ENCODE results near the gene NCOA1. TPM values are rescaled to one million over a fixed set of nuclear protein-coding genes. Genes with fewer than 3 reads are reported as not detected.
"Not testable (repeated sequence)": the region's sequence is repeated elsewhere in the genome, so short reads cannot be mapped to it uniquely, and the experiment has no call there.

NCOA1 gene
- total RNA-seq, 4 donors from 2014 or later, result 41.3 to 69.6 (median 54.8) TPM

GRCh38 chr2:24527536-24527935, 36.5 kb downstream of the NCOA1 start:
- H3K27ac ChIP-seq, result no peak overlapping the region
- no peak for DNase-seq
- H3K27me3 ChIP-seq, result no peaks in the 10 kb centered on the region
- H3K9me3 ChIP-seq, result peaks cover 0 to 4% (median under 1%) of the 10 kb centered on the region in 4 donors
- H3K4me1 ChIP-seq, result no peaks in the 10 kb centered on the region
- TF ChIP-seq CTCF (IDR thresholded peaks at IDR 0.05), result no peak
- no peak for TF ChIP-seq POLR2A (IDR thresholded peaks at IDR 0.05)
- H3K36me3 ChIP-seq, result no peaks in the 10 kb centered on the region
- no peak overlapping the region for H3K4me3 ChIP-seq

- no peaks in the 10 kb centered on the region for H3K27me3 ChIP-seq
- no peak for DNase-seq
- no peak for TF ChIP-seq POLR2A (IDR thresholded peaks at IDR 0.05)
- TF ChIP-seq CTCF (IDR thresholded peaks at IDR 0.05), result no peak
- peak overlapping the region in 2 of 4 donors; percentile 19 to 32 for H3K27ac ChIP-seq
- H3K9me3 ChIP-seq, result peaks cover 0 to 4% (median 1%) of the 10 kb centered on the region in 4 donors
- H3K36me3 ChIP-seq, result no peaks in the 10 kb centered on the region
- no peak overlapping the region for H3K4me3 ChIP-seq
- no peaks in the 10 kb centered on the region for H3K4me1 ChIP-seq
Observed at GRCh38 chr2:24530796-24531195, 39.7 kb downstream of the NCOA1 start.

- not testable (repeated sequence) for H3K4me1 ChIP-seq, H3K36me3 ChIP-seq, H3K9me3 ChIP-seq, DNase-seq, H3K27me3 ChIP-seq, H3K4me3 ChIP-seq
- H3K27ac ChIP-seq, result peak overlapping the region in 1 of 4 donors; percentile 19
Observed at GRCh38 chr2:24531610-24532009, 40.6 kb downstream of the NCOA1 start.

DNA sequence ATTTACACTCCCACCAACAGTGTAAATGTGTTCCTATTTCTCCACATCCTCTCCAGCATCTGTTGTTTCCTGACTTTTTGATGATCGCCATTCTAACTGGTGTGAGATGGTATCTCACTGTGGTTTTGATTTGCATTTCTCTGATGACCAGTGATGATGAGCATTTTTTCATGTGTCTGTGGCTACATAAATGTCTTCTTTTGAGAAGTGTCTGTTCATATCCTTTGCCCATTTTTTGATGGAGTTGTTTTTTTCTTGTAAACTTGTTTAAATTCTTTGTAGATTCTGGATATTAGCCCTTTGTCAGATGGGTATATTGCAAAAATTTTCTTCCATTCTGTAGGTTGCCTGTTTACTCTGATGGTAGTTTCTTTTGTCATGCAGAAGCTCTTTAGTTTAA, 41.0 kb downstream of the NCOA1 start:
- H3K27ac ChIP-seq, H3K4me3 ChIP-seq, DNase-seq, H3K36me3 ChIP-seq, H3K4me1 ChIP-seq, H3K27me3 ChIP-seq, H3K9me3 ChIP-seq: not testable (repeated sequence)

DNA sequence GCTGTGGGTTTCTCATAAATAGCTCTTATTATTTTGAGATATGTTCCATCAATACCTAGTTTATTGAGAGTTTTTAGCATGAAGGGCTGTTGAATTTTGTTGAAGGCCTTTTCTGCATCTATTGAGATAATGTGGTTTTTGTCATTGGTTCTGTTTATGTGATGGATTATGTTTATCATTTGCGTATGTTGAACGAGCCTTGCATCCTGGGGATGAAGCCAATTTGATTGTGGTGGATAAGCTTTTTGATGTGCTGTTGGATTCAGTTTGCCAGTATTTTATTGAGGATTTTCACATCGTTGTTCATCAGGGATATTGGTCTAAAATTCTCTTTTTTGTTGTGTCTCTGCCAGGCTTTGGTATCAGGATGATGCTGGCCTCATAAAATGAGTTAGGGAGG, 42.5 kb downstream of the NCOA1 start:
- not testable (repeated sequence) for H3K27me3 ChIP-seq, H3K27ac ChIP-seq, H3K9me3 ChIP-seq, H3K4me1 ChIP-seq, H3K4me3 ChIP-seq, H3K36me3 ChIP-seq, DNase-seq

DNA sequence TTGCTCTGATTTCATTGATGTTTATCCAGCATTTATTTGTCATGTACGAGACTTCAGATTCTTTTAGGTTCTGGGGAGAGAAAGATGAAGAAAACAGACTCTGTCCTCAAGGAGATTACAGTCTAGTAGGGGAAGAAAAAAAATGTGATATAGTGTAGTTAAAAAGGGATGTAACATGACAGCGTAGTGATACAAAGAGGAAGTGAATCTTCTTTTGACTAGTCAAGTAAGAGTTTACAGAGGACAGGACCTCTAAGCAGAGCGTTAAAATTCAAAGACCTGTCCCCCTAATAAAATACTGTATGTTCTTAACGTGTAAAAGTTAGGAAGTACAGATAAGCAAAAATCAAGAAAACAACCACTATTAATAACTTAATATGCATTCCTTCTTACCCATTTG, 47.7 kb downstream of the NCOA1 start:
- no peak for DNase-seq
- Histone ChIP-seq H3K27me3 (no peaks in the 10 kb centered on the region), H3K36me3 (no peaks in the 10 kb centered on the region), H3K4me3 (no peak overlapping the region), H3K27ac (no peak overlapping the region), H3K4me1 (no peaks in the 10 kb centered on the region), H3K9me3 (no peaks in the 10 kb centered on the region)
- TF ChIP-seq POLR2A (IDR thresholded peaks at IDR 0.05) (no peak), CTCF (IDR thresholded peaks at IDR 0.05) (no peak)

GRCh38 chr2:24539258-24539657, 48.2 kb downstream of the NCOA1 start:
- Histone ChIP-seq H3K9me3 (no peaks in the 10 kb centered on the region), H3K36me3 (no peaks in the 10 kb centered on the region), H3K4me1 (no peaks in the 10 kb centered on the region), H3K4me3 (no peak overlapping the region), H3K27ac (no peak overlapping the region), H3K27me3 (no peaks in the 10 kb centered on the region)
- TF ChIP-seq CTCF (IDR thresholded peaks at IDR 0.05) (no peak), POLR2A (IDR thresholded peaks at IDR 0.05) (no peak)
- DNase-seq, result no peak
